ENCODE data around the gene PCK1.

GRCh38 chr20:57605045-57605444 is 44.1 kb downstream of the PCK1 start:
- no peak for TF ChIP-seq POLR2AphosphoS5 (IDR thresholded peaks at IDR 0.05)
- no peak for TF ChIP-seq CTCF (IDR thresholded peaks at IDR 0.05)

Measured in breast epithelium (tissue), 3 donors.